Caco-2 (cell line): Measurements from ENCODE around the gene NRXN3. TPM values are rescaled to one million over a fixed set of nuclear protein-coding genes. Genes with fewer than 3 reads are reported as not detected.

Source experiments
- BruUV-seq: library from RNA; stranded (reverse); fragments of 400-500 nt; replicated peaks from 2 replicates; lab custom pipeline; 2021; lab: Mats Ljungman, UMichigan
- CTCF ChIA-PET: fragments of 300-600 bp; sonication (Branson Sonifier 250); formaldehyde crosslinking; loops from one replicate; lab custom pipeline; 2022; ENCODE audit warnings: antibody characterized with exemption; lab: Charles Lee
- POLR2A ChIA-PET: fragments of 300-600 bp; sonication (Branson Sonifier 250); formaldehyde crosslinking; loops from one replicate; lab custom pipeline; 2022; ENCODE audit warnings: antibody characterized with exemption; lab: Charles Lee
- DNase-seq, 2 experiments: peaks; one replicate each; pipeline versions ENCODE4 v3.0.0 to v3.0.0-alpha.2; 2020 to 2022
- H3K27me3 ChIP-seq: replicated peaks from 2 replicates; pipeline ENCODE4 v1.6.0; 2011; ENCODE audit warnings: low read length; ENCODE audit not compliant: control insufficient read depth, insufficient read depth
- H3K36me3 ChIP-seq: 2 replicates; pipeline ENCODE4 v1.5.1; 2011; ENCODE audit warnings: low read length; ENCODE audit not compliant: control insufficient read depth, insufficient read depth
- H3K4me1 ChIP-seq: fragments of 250-450 bp; sonication (Bioruptor Pico); 2 replicates; pipeline ENCODE4 v1.5.1; 2020; ENCODE audit warnings: mild to moderate bottlenecking
- H3K4me3 ChIP-seq: 2 replicates; pipeline ENCODE4 v1.5.1; 2011; ENCODE audit warnings: low read depth, mild to moderate bottlenecking, control low read depth, low read length
- H3K9me3 ChIP-seq: fragments of 250-450 bp; sonication (Bioruptor Pico); 2 replicates; pipeline ENCODE4 v1.5.1; 2020; ENCODE audit warnings: mild to moderate bottlenecking, moderate library complexity
- H3K27ac Mint-ChIP-seq: one replicate; pipeline ENCODE4 v1.8.0; 2022; ENCODE audit warnings: mixed read lengths; ENCODE audit not compliant: unreplicated experiment
- H3K27me3 Mint-ChIP-seq: one replicate; pipeline ENCODE4 v1.8.0; 2022; ENCODE audit warnings: mixed read lengths; ENCODE audit not compliant: insufficient read depth, unreplicated experiment
- H3K36me3 Mint-ChIP-seq: one replicate; pipeline ENCODE4 v1.8.0; 2022; ENCODE audit warnings: mild to moderate bottlenecking, mixed read lengths; ENCODE audit not compliant: insufficient read depth, unreplicated experiment
- H3K4me1 Mint-ChIP-seq: one replicate; pipeline ENCODE4 v1.8.0; 2022; ENCODE audit warnings: low read depth, mixed read lengths; ENCODE audit not compliant: unreplicated experiment
- H3K4me3 Mint-ChIP-seq: one replicate; pipeline ENCODE4 v1.8.0; 2022; ENCODE audit warnings: mild to moderate bottlenecking, moderate library complexity, mixed read lengths; ENCODE audit not compliant: unreplicated experiment
- H3K9me3 Mint-ChIP-seq: one replicate; pipeline ENCODE4 v1.8.0; 2022; ENCODE audit warnings: mixed read lengths; ENCODE audit not compliant: unreplicated experiment
- CTCF ChIP-seq, 2 experiments: fragments of 200-600 bp in 1 of 2; IDR thresholded peaks; 1 replicate in 1 of 2; 2 replicates in 1 of 2; pipeline versions ENCODE4 v1.5.1 to v1.8.0; 2011 to 2022; ENCODE audit warnings: antibody characterized with exemption in 1 of 2, control low read depth in 1 of 2, inconsistent platforms in 1 of 2, low read depth in 1 of 2, low read length in 1 of 2, mild to moderate bottlenecking in 1 of 2, moderate library complexity in 1 of 2; ENCODE audit not compliant: insufficient read depth in 1 of 2, severe bottlenecking in 1 of 2, unreplicated experiment in 1 of 2
- intact Hi-C: fragments of 100-400 bp; cut with micrococcal nuclease; formaldehyde crosslinking; loops from one replicate; pipeline ENCODE4 v1.10.0; 2022; ENCODE audit not compliant: unreplicated experiment
- total RNA-seq: library from RNA; stranded (reverse); gene quantifications from 2 replicates; pipeline ENCODE4 v1.2.3, GENCODE V29; 2022

Gene NRXN3
- total RNA-seq, 1 experiment from 2014 or later: 12.4 TPM

- H3K4me3 ChIP-seq: no peak overlapping the region
- Mint-ChIP-seq H3K36me3 (no peaks in the 10 kb centered on the region), H3K27me3 (peaks cover 13% of the 10 kb centered on the region), H3K9me3 (no peaks in the 10 kb centered on the region), H3K4me1 (no peaks in the 10 kb centered on the region), H3K27ac (no peak overlapping the region), H3K4me3 (no peak overlapping the region)
- no peaks in the 10 kb centered on the region for H3K36me3 ChIP-seq
- TF ChIP-seq CTCF (IDR thresholded peaks at IDR 0.05; ENCODE audit: insufficient read depth in 1 of 2, low read depth in 1 of 2, low read length in 1 of 2, severe bottlenecking in 1 of 2, unreplicated experiment in 1 of 2): no peak
- no peak for DNase-seq
- H3K27me3 ChIP-seq: no peaks in the 10 kb centered on the region
- H3K4me1 ChIP-seq: no peaks in the 10 kb centered on the region
- ChIA-PET CTCF (no interaction called here), POLR2A (no interaction called here)
- no peaks in the 10 kb centered on the region for H3K9me3 ChIP-seq
- no TSS peak for BruUV-seq
- intact Hi-C loops: no loop called here
Measured at GRCh38 chr14:78737116-78737515, 566.9 kb downstream of the NRXN3 start.

- Histone ChIP-seq H3K4me1 (no peaks in the 10 kb centered on the region), H3K27me3 (no peaks in the 10 kb centered on the region), H3K4me3 (no peak overlapping the region), H3K9me3 (no peaks in the 10 kb centered on the region), H3K36me3 (no peaks in the 10 kb centered on the region)
- ChIA-PET CTCF (no interaction called here), POLR2A (no interaction called here)
- H3K9me3 Mint-ChIP-seq: no peaks in the 10 kb centered on the region
- no peaks in the 10 kb centered on the region for H3K4me1 Mint-ChIP-seq
- H3K4me3 Mint-ChIP-seq: no peak overlapping the region
- no TSS peak for BruUV-seq
- intact Hi-C loops: no loop called here
- no peaks in the 10 kb centered on the region for H3K36me3 Mint-ChIP-seq
- H3K27ac Mint-ChIP-seq: no peak overlapping the region
- no peak for TF ChIP-seq CTCF (IDR thresholded peaks at IDR 0.05; ENCODE audit: insufficient read depth in 1 of 2, low read depth in 1 of 2, low read length in 1 of 2, severe bottlenecking in 1 of 2, unreplicated experiment in 1 of 2)
- H3K27me3 Mint-ChIP-seq: peaks cover 13% of the 10 kb centered on the region
- DNase-seq: no peak
Measured at GRCh38 chr14:78737601-78738000, 567.4 kb downstream of the NRXN3 start.

- no TSS peak for BruUV-seq
- Mint-ChIP-seq H3K4me3 (no peak overlapping the region), H3K9me3 (no peaks in the 10 kb centered on the region), H3K4me1 (no peaks in the 10 kb centered on the region), H3K27me3 (peaks cover 6% of the 10 kb centered on the region), H3K27ac (no peak overlapping the region), H3K36me3 (no peaks in the 10 kb centered on the region)
- intact Hi-C loops: no loop called here
- no peak for DNase-seq
- CTCF ChIA-PET: no interaction called here
- no peaks in the 10 kb centered on the region for H3K4me1 ChIP-seq
- no peak for TF ChIP-seq CTCF (IDR thresholded peaks at IDR 0.05; ENCODE audit: insufficient read depth in 1 of 2, low read depth in 1 of 2, low read length in 1 of 2, severe bottlenecking in 1 of 2, unreplicated experiment in 1 of 2)
- no peaks in the 10 kb centered on the region for H3K36me3 ChIP-seq
- POLR2A ChIA-PET: no interaction called here
- no peak overlapping the region for H3K4me3 ChIP-seq
- H3K9me3 ChIP-seq: no peaks in the 10 kb centered on the region
- H3K27me3 ChIP-seq: no peaks in the 10 kb centered on the region; the same call in 1 of the 2 replicates
Measured at GRCh38 chr14:78746086-78746595, 576.0 kb downstream of the NRXN3 start.
